HG02852 (cell line): Measurements from ENCODE around the gene FHIT.
A peak's percentile ranks its signal among the peaks of the same experiment; 100 is the strongest.

Experiments used
- ATAC-seq: cut with Tn5 transposase; IDR thresholded peaks from one replicate; pipeline ENCODE4 v1.9.1; 2021; ENCODE audit warnings: mild to moderate bottlenecking, moderate library complexity; ENCODE audit not compliant: unreplicated experiment

Gene FHIT

DNA sequence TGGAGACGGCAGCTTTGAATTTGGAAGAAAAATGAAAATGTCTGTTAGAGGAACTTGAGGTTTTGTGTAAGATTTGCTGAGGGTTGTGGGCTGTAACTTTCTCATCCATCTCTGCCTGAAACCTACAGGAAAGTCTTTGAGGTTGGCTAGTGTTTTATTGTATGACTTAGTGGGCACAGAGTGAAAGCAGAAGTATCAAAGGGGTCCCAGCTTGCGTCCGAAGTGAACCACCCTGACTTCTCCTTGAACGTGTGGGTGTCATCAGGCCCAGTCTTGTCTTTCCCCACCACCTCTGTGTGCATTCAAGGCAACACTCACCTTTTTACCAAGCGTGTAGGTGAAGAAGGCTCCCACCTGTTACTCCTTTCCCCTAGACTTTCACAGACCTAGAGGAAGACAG, 1519.3 kb downstream of the FHIT start:
- peak; percentile 62 for ATAC-seq

DNA sequence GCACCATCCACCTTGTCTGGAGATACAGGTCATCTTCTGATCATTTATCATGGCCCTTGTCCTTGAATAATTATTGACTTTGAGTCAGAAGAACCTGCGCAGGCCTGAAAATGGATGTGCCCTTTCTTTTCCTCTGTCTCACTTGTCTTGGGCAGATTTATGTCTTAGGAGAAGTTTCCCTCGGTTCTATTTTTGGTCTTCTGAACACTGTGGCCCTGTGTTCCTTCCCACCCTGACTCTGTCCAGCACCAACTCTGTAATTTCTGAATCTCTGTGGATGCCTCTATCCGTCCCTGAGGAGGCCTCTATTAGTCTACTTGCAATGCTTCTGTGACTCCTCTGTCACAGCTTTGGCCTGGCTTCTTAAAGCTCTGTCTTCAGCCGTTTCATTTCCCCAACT, 1520.7 kb downstream of the FHIT start:
- ATAC-seq, result no peak

DNA sequence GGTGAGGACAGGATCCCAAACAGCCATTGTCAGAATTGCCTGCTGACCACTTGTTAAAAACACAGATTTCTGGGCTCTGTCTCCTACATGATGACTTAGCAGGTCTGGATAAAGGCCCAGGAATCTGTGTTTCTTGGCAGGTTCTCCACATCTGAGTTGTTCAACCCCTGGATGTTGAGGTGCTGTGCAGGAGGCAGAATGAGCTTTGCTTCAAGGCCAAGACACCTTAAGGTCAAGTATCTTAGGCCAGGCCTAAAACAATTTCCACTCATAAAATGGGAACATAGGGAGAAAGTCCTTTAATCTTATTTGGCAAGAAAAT, 1522.7 kb downstream of the FHIT start:
- ATAC-seq, result no peak

DNA sequence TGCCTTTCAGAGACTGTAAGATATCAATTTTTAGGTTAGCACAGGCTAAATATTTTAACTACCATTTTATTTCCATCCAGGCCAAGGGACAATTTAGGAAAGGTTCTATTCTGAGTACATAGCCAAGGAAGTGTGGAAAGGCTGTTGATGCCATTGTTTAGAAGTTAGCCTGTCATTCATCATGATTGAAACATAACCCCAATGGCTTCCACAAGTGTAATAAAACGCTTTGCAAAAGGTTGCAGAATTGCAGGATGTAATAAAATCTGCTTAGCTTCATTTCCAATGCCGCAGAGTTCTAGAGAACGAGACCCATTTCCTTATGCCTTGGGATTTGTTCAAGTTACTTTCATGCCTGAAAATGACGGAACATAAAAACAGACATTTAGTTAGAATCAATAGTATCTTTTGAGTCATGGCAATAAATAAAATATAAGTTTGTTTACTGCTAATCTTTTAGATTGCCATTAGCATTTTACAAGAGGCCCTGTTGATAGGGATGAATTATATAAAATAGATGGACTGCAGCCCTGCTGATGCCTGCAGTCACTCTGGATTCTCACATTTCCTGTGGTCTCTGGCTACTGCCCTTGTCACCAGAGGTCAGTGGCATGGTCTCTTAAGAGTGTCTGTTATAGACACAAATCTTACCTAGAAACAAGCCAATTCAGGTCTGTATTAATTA, 1523.2 kb downstream of the FHIT start:
- no peak for ATAC-seq

DNA sequence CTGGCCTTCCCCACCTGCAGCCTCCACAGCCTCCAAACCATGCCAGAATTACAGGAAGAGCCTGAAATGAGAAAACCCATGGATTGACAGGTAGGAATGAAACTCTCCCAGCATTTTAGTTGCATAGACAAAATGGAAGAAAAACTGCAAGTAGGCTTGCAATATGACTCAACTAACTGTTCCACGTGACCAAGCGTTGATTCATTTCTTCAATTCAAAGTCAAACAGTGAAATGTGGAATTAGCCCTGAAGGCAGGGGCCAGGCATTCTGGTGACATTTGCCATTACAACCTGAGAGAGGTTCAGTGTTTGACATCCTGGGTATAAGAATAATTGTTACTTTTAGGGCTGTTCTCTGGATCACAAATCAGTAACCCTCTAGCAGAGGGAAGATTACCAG, 1525.0 kb downstream of the FHIT start:
- ATAC-seq, result no peak

DNA sequence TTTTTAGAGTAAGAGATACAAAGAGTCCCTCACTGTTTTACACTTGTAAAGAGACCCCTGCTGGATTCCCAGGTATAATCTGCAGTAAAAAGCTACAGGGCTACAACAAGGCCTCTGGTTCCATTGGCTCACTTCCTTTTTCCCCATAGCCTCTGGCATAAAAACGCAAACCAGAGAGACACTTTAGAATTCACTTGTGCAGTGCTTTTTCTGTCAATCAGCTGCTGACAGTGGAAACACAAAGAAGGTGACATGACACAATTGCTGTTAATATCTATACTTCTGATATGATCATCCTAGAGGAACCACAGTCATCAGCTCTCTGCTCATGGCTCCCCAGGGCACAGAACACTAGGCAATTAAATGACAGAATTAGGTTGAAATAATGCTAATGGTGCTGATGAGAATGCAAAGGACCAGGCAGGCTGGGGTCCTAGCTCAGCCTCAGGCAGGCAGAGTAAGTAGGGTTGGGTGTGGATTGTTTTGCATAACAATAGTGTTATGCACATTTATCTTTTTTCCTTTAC, 1533.5 kb downstream of the FHIT start:
- no peak for ATAC-seq

DNA sequence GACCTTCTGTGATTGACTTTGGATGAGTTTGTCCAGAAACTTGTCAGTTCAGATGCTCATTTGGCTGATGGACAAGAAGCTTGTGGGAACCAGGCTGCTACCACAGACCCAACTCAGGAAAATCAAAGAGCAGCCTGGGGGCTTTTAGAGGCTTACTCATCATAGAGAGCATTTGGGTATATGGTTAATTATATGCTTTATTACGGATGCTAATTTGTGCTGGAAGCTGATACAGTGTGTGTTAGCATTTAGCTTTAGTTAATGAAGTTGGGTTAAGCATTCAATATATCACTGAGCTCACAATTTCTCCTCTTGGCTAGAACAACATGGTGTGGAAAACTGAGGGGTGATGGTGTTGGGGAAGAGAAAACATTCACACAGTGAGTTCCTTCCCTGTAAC, 1537.2 kb downstream of the FHIT start:
- ATAC-seq, result no peak

DNA sequence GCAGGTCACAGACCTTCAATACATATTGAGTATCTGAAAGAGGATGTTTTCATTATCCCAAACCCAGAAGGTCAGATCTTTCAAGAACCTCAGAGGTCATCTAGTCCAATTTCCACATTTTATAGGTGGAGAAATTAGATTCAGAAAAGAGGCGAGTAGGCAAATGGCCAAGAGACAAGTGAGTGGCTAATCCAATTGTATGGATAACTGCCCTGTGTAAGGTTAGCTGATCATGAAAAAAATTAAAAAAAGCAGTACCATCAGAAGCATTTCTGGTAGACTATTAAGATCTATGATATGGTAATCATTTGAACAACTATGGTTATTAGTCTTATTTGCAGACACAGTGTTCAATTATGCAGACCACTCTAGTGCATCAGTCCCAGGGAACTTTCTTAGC, 1540.7 kb downstream of the FHIT start:
- ATAC-seq, result no peak

DNA sequence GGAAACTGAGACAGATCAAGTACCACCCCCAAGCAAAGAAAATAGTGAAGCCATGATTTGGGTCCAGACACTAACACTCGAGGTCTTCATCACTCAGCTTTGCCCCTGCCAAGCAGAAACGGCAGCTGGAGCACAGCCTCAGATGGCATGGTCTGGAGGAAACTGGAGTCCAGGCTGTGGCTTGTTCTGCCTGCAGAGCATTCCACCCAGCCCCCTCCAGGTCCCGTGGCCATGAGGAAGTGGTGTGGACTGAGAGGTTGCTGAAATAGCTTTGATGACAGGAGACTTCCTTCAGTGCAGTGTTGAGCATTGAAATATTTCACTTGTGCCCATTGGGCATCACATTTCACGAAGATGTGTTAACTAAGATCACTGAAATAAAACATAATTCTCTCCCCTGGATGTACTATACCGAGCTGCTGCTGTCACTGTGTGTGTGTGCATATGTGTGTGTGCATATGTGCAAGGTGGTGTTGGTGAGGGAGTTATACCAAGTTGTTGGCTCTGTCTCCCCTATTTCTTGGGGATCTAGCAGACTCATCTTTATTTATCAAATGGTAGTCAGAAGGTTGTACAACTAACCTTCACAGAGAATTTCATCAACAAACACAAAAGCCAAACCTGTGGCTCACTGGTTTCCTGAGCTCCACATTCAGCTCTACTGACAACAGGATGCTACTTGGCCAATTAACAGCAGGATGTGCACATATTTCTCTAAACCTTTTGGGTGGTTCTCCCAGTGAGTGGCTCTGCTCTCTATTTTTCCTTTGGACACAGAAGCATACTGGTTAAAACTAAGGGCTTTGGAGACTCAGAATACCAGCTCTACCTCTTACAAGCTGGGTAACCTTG, 1541.3 kb downstream of the FHIT start:
- ATAC-seq, result no peak

DNA sequence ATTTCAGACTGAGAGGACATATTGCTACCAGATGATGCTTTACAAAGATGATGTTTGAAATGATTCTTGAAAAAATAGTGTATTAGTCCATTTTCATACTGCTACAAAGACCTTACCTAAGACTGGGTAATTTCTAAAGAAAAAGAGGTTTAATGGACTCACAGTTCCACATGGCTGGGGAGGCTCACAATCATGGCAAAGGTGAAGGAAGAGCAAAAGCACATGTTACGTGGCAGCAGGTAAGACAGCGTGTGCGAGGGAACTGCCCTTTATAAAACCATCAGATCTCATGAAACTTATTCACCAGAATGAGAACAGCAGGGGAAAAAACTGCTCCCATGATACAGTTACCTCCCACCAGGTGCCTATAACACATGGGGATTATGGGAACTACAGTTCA, 1543.0 kb downstream of the FHIT start:
- ATAC-seq, result no peak

DNA sequence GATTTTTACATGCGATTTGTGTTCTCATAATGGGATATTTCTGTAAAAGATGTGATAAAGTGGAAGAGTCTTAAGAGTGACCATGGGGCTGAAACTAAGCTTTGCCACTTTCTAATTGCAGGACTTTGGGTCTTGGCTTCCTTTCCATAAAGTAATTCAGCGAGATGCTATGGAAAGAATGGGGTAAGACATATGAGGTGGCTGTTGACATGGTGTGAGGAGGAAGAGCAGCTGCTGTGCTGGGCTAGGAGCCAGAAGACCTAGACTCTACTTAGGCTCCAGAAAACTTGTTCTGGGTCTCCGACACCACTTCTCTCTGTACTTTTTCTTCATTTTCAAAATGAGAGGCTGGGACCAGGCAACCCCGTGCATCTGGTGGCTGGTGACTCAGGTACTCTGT, 1547.0 kb downstream of the FHIT start:
- no peak for ATAC-seq

DNA sequence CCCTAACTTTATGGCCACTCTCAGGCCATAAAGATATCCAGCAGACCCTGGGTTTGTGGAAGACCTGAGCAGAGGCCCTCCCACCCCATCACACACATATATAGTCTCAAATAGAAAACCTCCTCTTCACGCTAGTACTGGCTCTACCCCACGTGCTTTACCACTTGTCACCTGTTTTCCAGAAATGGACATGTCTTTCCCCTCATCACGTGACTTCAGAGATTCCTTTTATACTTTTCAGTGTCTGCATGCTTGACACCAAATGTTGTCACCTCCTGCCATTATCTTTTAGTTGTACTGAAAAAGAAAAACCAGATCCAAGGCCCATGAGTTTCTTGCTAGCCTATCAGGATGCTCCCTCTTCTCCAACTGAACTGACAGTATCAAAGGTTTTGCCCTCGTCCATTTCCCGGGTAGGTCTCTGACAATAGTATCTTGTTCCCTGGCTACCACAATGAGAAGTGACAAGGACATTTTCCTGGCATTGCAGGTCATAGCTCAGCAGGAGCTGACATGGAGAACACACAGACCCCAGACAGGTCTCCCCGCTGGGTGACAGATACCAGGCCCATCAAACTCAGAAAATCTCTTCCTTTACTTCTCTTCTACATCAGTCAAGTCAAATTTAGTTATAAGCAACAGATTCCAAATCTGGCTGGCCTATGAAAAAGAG, 1551.5 kb downstream of the FHIT start:
- no peak for ATAC-seq
